ENCODE results near the gene ZNF26. TPM values are rescaled to one million over a fixed set of nuclear protein-coding genes. Genes with fewer than 3 reads are reported as not detected.
A peak's percentile ranks its signal among the peaks of the same experiment; 100 is the strongest.

Gene ZNF26
- total and polyA plus RNA-seq, 2 donors from 2014 or later = 2.9 to 16.4 TPM

DNA sequence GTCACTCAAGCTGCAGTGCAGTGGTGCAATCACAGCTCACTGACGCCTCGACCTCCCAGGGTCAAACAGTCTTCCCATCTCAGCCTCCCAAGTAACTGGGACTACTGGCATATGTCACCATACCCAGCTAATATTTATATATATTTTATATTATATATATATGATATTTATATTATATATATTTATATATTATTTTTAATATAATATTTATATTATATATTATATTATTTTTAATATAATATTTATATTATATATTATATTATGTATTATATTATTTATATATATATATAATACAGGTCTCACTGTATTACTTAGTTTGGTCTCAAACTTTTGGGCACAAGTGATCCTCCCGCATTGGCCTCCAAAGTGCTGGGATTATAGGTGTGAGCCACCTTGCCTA lies 60.5 kb downstream of the ZNF26 start:
- Histone ChIP-seq H3K27me3 (ENCODE audit: control insufficient read depth, insufficient read depth, low read length) (no peaks in the 10 kb centered on the region), H3K36me3 (ENCODE audit: control insufficient read depth in 2 of 3, insufficient read depth in 3 of 3, low read length in 3 of 3) (peaks cover 51 to 67% (median 60%) of the 10 kb centered on the region in 3 donors), H3K27ac (ENCODE audit: low read depth in 2 of 2, low read length in 2 of 2) (no peak overlapping the region), H3K4me3 (ENCODE audit: low read length in 3 of 3) (no peak overlapping the region), H3K9me3 (ENCODE audit: control insufficient read depth in 2 of 3, insufficient read depth in 1 of 3, low read length in 3 of 3) (peaks cover 40 to 95% (median 71%) of the 10 kb centered on the region in 3 donors), H3K4me1 (ENCODE audit: control insufficient read depth in 2 of 3, insufficient read depth in 2 of 3, low read depth in 1 of 3, low read length in 3 of 3) (no peaks in the 10 kb centered on the region), H3K9ac (ENCODE audit: low read length in 3 of 3) (no peak overlapping the region)
- intact Hi-C loops (cut with DNase I) = no loop called here
- TF ChIP-seq, protein P1, sequence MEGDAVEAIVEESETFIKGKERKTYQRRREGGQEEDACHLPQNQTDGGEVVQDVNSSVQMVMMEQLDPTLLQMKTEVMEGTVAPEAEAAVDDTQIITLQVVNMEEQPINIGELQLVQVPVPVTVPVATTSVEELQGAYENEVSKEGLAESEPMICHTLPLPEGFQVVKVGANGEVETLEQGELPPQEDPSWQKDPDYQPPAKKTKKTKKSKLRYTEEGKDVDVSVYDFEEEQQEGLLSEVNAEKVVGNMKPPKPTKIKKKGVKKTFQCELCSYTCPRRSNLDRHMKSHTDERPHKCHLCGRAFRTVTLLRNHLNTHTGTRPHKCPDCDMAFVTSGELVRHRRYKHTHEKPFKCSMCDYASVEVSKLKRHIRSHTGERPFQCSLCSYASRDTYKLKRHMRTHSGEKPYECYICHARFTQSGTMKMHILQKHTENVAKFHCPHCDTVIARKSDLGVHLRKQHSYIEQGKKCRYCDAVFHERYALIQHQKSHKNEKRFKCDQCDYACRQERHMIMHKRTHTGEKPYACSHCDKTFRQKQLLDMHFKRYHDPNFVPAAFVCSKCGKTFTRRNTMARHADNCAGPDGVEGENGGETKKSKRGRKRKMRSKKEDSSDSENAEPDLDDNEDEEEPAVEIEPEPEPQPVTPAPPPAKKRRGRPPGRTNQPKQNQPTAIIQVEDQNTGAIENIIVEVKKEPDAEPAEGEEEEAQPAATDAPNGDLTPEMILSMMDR (IDR thresholded peaks at IDR 0.05; ENCODE audit: borderline replicate concordance, extremely low read depth, insufficient read depth) = no peak
- peak; percentile 68 for FAIRE-seq
- DNase-seq = no peak

DNA sequence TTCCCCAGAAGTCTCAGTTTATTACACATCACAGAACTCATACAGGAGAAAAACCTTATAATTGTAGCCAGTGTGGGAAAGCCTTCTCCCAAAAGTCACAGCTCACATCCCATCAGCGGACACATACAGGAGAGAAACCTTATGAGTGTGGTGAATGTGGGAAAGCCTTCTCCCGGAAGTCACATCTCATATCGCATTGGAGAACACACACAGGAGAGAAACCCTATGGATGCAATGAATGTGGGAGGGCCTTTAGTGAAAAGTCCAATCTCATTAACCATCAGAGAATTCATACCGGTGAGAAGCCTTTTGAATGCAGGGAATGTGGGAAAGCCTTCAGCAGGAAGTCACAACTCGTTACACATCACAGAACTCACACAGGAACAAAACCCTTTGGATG lies 71.3 kb downstream of the ZNF26 start:
- peaks cover 36 to 84% (median 76%) of the 10 kb centered on the region in 3 donors for H3K9me3 ChIP-seq (ENCODE audit: control insufficient read depth in 2 of 3, insufficient read depth in 1 of 3, low read length in 3 of 3)
- H3K4me3 ChIP-seq (ENCODE audit: low read length in 3 of 3) = peak overlapping the region in 2 of 3 donors; percentile 9 to 15
- H3K27me3 ChIP-seq (ENCODE audit: control insufficient read depth, insufficient read depth, low read length) = no peaks in the 10 kb centered on the region
- DNase-seq = peak in 1 of 5 donors; percentile 7
- peaks cover 32 to 43% (median 38%) of the 10 kb centered on the region in 3 donors for H3K36me3 ChIP-seq (ENCODE audit: control insufficient read depth in 2 of 3, insufficient read depth in 3 of 3, low read length in 3 of 3)
- intact Hi-C loops (cut with DNase I) = no loop called here
- TF ChIP-seq, protein P1 (IDR thresholded peaks at IDR 0.05; ENCODE audit: borderline replicate concordance, extremely low read depth, insufficient read depth) = no peak
- H3K27ac ChIP-seq (ENCODE audit: low read depth in 2 of 2, low read length in 2 of 2) = no peak overlapping the region
- H3K9ac ChIP-seq (ENCODE audit: low read length in 3 of 3) = no peak overlapping the region
- no peak for FAIRE-seq
- H3K4me1 ChIP-seq (ENCODE audit: control insufficient read depth in 2 of 3, insufficient read depth in 2 of 3, low read depth in 1 of 3, low read length in 3 of 3) = no peaks in the 10 kb centered on the region

DNA sequence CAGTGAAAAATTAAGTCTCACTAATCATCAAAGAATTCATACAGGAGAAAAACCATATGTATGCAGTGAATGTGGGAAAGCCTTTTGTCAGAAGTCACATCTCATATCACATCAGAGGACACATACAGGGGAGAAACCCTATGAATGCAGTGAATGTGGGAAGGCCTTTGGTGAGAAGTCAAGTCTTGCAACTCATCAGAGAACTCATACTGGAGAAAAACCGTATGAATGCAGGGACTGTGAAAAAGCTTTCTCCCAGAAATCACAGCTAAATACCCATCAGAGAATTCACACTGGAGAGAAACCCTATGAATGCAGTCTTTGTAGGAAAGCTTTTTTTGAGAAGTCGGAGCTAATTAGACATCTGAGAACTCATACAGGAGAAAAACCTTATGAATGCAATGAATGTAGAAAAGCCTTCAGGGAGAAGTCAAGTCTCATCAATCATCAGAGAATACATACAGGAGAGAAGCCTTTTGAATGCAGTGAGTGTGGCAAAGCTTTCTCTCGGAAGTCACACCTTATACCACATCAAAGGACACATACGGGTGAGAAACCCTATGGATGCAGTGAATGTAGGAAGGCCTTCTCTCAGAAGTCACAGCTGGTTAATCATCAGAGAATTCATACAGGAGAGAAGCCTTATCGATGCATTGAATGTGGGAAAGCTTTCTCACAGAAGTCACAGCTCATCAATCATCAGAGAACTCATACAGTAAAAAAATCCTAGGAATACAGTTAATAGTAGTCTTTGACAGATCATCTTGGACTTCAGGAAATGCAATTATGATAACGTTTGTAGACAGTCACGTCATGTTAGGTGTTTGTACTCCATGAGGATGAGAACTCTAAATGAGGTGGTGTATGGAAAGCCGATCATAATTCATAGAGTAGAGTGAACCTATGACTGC lies 72.3 kb downstream of the ZNF26 start:
- Histone ChIP-seq H3K36me3 (ENCODE audit: control insufficient read depth in 2 of 3, insufficient read depth in 3 of 3, low read length in 3 of 3) (peaks cover 23 to 33% (median 28%) of the 10 kb centered on the region in 3 donors), H3K9ac (ENCODE audit: low read length in 3 of 3) (no peak overlapping the region), H3K27ac (ENCODE audit: low read depth in 2 of 2, low read length in 2 of 2) (no peak overlapping the region), H3K4me1 (ENCODE audit: control insufficient read depth in 2 of 3, insufficient read depth in 2 of 3, low read depth in 1 of 3, low read length in 3 of 3) (no peaks in the 10 kb centered on the region), H3K4me3 (ENCODE audit: low read length in 3 of 3) (peak overlapping the region; percentile 22 to 40 (median 35)), H3K27me3 (ENCODE audit: control insufficient read depth, insufficient read depth, low read length) (no peaks in the 10 kb centered on the region), H3K9me3 (ENCODE audit: control insufficient read depth in 2 of 3, insufficient read depth in 1 of 3, low read length in 3 of 3) (peaks cover 38 to 85% (median 80%) of the 10 kb centered on the region in 3 donors)
- DNase-seq (no peak), FAIRE-seq (no peak)
- TF ChIP-seq, protein P1 (IDR thresholded peaks at IDR 0.05; ENCODE audit: borderline replicate concordance, extremely low read depth, insufficient read depth) = no peak
- intact Hi-C loops (cut with DNase I) = no loop called here

All from kidney (tissue), 14 donors.